ENCODE data around the gene RFPL4AL1.

The RFPL4AL1 gene

DNA sequence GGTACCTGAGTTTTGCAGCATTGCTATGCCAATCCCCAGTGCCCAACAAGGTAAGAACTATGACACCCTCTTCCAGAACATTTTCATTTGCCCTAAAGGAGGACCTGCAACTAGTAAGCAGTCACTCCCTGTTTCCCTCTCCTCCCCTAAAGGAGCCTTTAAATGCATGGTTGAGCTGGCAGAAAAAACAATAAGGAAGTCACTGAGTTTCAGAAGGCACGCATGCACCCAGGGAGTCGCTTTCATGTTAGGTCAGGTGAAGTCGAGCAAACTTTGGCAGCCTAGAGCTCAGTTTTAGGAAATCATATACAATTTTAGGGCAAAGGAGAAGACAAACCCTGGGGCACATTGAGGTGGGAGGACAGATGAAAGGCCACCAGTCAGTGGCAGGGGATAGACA, 51.1 kb downstream of the RFPL4AL1 start:
- H3K4me1 ChIP-seq = no peaks in the 10 kb centered on the region
- no peak overlapping the region for H3K27ac ChIP-seq
- H3K9ac ChIP-seq = no peak overlapping the region
- no peaks in the 10 kb centered on the region for H3K36me3 ChIP-seq (ENCODE audit: control insufficient read depth, insufficient read depth, low read length)
- H3K4me3 ChIP-seq (ENCODE audit: low read depth, low read length) = no peak overlapping the region
- TF ChIP-seq, protein P1, sequence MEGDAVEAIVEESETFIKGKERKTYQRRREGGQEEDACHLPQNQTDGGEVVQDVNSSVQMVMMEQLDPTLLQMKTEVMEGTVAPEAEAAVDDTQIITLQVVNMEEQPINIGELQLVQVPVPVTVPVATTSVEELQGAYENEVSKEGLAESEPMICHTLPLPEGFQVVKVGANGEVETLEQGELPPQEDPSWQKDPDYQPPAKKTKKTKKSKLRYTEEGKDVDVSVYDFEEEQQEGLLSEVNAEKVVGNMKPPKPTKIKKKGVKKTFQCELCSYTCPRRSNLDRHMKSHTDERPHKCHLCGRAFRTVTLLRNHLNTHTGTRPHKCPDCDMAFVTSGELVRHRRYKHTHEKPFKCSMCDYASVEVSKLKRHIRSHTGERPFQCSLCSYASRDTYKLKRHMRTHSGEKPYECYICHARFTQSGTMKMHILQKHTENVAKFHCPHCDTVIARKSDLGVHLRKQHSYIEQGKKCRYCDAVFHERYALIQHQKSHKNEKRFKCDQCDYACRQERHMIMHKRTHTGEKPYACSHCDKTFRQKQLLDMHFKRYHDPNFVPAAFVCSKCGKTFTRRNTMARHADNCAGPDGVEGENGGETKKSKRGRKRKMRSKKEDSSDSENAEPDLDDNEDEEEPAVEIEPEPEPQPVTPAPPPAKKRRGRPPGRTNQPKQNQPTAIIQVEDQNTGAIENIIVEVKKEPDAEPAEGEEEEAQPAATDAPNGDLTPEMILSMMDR (IDR thresholded peaks at IDR 0.05) = no peak
- no peak overlapping the region for H2AFZ ChIP-seq
- H3K4me2 ChIP-seq (ENCODE audit: low read length) = no peak overlapping the region
- no peaks in the 10 kb centered on the region for H3K27me3 ChIP-seq (ENCODE audit: control insufficient read depth, insufficient read depth, low read length)
- no peaks in the 10 kb centered on the region for H3K9me3 ChIP-seq (ENCODE audit: control insufficient read depth, low read length)
- H3K79me2 ChIP-seq = no peaks in the 10 kb centered on the region
